Peyer's patch (tissue), 4 donors: ENCODE results near the gene ELP5.

ENCODE experiments used
- CTCF ChIP-seq, 6 experiments: fragments of 450-650 bp in 4 of 6; fragments of 200-600 bp in 2 of 6; sonication (generic) in 1 of 6; IDR thresholded peaks; one replicate each; pipeline ENCODE4 v1.5.1; 2017 to 2019; ENCODE audit warnings: antibody characterized with exemption in 6 of 6, mild to moderate bottlenecking in 3 of 6, moderate library complexity in 1 of 6
- POLR2A ChIP-seq, 2 donors: fragments of 450-650 bp; IDR thresholded peaks; one replicate each; pipeline ENCODE4 v1.5.1; 2017; ENCODE audit warnings: antibody characterized with exemption in 2 of 2, mild to moderate bottlenecking in 2 of 2, moderate library complexity in 2 of 2

- TF ChIP-seq CTCF (IDR thresholded peaks at IDR 0.05): no peak
- TF ChIP-seq POLR2A (IDR thresholded peaks at IDR 0.05): no peak
Measured at GRCh38 chr17:7219229-7219811, 32.7 kb upstream of the ELP5 start.
